Activated CD8-positive, alpha-beta memory T cell treated with anti-CD3 and anti-CD28 coated beads, Interleukin-2, amount 50 U/mL, for 24 hours (primary cell): ENCODE results near the gene CAMK2N1.

Experiments
- DNase-seq: peaks from one replicate; pipeline ENCODE4 v3.0.0-alpha.2; 2020; ENCODE audit errors: extremely low read depth

The CAMK2N1 gene

DNA sequence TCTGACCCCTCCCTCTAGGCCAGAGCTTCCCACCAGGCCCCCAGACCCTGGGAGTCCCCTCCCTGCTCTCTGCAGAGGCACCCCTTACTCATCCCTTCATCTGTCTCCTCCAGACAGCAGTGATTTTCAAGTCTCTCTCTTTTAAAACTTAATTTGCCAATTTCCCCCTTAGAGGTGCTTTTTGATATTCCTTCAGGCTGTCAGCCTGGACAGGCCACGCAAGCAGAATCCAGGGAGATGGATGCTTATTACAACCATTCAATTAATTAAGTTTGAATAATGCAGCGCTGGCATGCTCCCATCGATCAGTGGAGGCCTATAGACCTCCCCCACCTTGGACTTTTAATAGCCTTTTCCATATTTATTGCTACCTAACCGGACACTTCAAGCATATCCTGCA, 6.2 kb downstream of the CAMK2N1 start:
- DNase-seq = no peak

- DNase-seq = no peak
Observed at GRCh38 chr1:20478057-20478635, 7.9 kb downstream of the CAMK2N1 start.

DNA sequence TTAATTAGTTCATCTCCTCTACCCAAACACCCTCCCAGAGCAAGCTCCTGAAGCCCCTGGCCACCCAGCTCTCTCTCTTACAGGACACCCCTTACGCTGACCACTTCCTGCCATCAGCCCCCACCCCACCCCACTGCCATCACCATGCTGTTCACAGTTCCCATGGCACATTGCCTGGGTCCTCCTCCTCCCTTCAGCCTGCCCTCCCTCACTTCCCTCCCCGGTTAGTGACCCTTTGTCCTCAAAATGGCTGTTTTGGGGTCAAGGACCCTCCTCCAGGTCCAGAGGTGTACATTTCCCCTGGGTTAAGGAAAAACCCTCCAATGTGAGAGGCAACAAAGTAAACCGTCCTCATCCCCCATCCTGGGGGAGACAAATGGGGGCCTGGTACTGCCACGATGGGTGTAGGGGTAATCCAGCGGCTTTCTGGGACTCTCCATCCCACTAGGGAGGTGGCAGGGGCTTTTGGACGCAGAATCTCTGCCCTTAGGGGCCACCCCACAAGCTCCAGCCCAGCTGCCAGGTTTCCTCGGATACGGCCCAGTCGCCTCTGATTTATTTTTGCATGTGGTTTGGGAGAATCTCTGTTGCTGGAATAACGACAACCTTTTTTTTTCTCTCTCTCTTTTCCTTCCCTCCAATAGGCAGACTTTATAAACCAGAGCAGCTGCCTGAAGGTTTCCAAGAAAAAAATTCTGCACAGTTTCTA, 8.5 kb downstream of the CAMK2N1 start:
- DNase-seq = no peak

- no peak for DNase-seq
Observed at GRCh38 chr1:20476265-20477038, 9.6 kb downstream of the CAMK2N1 start.

- DNase-seq = no peak
Observed at GRCh38 chr1:20474996-20475395, 11.0 kb downstream of the CAMK2N1 start.

DNA sequence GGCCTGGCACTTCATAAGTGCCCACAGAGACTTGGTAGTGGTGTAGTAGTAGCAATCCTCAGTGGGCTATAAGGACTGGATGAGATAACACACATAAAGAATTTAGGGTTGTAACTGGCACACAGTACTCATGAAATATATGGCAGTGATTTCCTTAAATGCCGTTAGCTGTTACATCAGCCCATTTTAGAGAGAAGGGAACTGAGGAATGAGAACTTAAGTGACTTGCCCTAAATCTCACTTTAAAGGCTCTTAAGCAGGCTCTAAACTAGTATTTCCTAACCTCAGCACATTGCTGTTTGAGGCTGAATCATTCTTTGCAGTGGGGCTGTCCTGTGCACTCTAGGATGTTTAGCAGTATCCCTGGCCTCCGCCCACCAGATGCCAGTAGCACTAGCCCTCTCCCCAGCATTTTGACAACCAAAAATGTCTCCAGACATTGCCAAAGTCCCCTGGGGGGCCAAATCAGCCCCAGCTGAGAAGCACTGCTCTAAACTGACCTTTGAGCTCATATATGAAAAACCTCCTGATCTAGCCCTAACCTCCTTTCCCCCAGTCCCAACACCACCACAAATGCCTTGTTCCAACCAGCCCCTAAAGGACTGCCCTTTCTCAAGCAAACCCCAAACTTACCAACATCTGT, 11.6 kb downstream of the CAMK2N1 start:
- no peak for DNase-seq

GRCh38 chr1:20473894-20474293, 12.1 kb downstream of the CAMK2N1 start:
- no peak for DNase-seq

- no peak for DNase-seq
Observed at GRCh38 chr1:20472860-20473711, 12.9 kb downstream of the CAMK2N1 start.

DNA sequence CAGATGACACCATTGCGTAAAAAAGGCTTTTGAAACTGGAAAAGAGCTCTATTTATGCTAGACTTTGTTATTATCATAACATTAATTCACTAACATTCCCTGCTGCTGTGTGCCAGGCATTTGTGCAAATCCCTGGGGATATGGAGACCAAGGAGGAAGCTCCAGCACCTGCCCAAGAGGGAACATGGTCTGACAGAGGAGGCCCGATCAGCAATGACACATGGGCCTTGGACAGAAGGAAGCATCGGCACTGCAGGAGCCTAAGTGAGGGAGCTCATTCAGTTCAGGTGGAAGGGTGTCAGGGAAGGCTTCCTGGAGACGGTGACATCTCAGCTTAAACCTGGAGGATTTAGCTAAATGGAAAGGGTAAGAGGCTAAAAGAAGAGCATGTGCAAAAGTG, 13.9 kb downstream of the CAMK2N1 start:
- no peak for DNase-seq

- DNase-seq = no peak
Observed at GRCh38 chr1:20470194-20470593, 15.8 kb downstream of the CAMK2N1 start.

DNA sequence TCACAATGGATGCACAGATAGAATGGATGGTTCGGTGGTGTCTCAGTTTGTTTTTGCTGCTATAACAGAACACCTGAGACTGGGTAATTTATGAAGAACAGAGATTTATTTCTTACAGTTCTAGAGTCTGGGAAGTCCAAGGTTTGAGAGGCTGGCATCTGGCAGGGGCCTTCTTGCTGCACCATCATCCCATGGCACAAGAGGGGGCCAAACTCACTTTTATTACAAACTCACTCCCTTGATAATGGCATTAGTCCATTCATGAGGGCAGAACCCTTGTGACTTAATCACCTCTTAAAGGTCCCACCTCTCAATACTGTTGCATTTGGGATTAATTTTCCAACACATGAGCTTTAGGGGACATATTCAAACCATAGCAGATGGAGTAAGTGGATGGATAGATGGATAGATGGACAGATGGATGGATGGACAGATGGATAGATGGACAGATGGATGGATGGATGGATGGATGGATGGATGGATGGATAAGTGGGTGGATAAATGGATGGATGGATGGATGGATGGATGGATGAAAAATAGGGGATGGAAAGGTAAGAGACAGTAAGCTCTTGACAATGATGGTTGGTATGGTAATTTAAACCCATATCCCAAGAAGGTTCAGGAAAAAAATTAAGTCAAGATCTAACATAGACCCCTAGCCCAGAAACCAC, 16.5 kb downstream of the CAMK2N1 start:
- DNase-seq = no peak

GRCh38 chr1:20466273-20466672, 19.7 kb downstream of the CAMK2N1 start:
- no peak for DNase-seq

- DNase-seq = no peak
Observed at GRCh38 chr1:20465187-20465586, 20.8 kb downstream of the CAMK2N1 start.

GRCh38 chr1:20463502-20463901, 22.5 kb downstream of the CAMK2N1 start:
- DNase-seq = no peak

DNA sequence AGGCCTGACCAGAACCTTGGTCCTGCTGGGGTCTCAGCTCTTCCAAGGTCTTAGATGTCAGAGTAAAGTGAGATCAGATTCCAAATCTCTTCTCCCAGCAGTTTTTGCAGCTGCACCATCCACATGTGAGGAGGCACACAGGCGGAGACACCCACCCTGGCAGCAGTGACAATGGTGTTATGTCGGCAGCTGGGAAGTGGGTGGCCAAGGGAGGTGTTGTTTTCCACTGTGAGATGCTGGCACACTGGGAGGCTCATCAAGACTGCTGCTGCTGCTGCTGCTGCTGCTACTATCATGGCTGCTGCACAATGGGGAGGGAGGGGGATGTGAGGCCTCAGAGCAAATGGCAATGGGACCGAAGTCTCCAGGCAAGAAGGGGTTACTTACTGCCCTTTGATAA, 23.6 kb downstream of the CAMK2N1 start:
- no peak for DNase-seq

- DNase-seq = no peak
Observed at GRCh38 chr1:20458717-20459116, 27.3 kb downstream of the CAMK2N1 start.

DNA sequence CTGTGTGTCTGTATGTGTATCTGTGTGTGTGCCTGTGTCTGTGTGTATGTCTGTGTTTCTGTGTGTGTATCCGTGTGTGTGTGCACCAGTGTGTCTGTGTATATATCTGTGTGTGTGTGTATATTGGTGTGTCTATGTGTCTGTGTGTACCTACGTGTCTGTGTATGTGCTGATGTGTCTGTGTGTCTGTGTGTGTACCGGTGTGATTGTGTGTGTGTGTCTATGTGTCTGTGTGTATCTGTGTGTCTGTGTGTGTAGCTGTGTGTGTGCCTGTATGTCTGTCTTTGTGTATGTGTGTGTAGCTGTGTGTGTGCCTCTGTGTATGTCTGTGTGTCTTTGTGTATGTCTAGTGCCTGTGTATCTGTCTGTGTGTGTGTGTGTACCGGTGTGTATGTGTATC, 32.0 kb downstream of the CAMK2N1 start:
- no peak for DNase-seq

DNA sequence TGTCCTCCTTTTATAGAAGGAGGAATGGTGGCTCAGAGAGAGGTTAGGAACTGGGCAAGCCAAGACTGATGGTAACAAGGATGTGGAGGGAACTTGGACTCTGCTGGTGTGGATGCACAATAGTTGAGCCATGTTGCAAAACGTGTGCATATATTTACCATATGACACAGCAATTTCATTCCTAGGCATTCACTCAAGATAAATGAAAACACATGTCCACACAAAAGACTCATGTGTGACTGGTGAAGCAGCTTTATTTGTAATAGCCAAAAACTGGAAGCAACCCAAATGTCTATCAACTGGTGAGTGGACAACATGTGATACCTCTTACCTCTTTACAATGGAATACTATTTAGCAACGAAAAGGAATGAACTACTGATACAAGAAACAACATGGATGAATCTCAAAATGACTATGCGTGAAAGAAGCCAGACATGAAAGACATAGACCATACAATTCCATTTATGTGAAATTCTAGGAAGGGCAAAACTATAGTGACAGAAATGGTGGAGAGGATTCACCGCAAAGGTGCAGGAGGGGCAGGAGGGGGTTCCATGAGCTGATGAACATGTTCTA, 36.2 kb downstream of the CAMK2N1 start:
- DNase-seq = no peak

DNA sequence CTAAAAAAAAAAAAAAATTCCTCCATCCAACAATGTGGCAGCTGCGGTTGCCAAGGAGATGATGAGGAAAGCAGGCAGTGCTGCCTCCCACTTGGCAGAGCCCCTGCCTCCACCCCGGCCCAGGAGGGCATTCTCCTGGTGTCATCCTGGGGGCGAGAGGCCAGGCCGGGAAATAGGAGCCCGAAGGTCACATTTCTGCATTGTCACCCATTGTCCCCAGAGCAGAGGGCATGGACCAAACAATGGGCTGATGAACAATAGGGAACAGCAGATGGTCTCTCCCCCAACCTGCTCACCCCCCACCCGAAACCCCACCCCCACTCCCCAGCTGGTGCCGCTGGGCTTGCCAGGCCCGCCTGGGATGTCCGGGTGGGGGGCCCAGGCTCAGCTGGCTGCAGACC, 37.3 kb downstream of the CAMK2N1 start:
- no peak for DNase-seq

- DNase-seq = no peak
Observed at GRCh38 chr1:20447794-20448193, 38.2 kb downstream of the CAMK2N1 start.

- no peak for DNase-seq
Observed at GRCh38 chr1:20446796-20447195, 39.2 kb downstream of the CAMK2N1 start.
